CD4-positive, alpha-beta memory T cell (primary cell): ENCODE results near the gene OTX2. TPM values are rescaled to one million over a fixed set of nuclear protein-coding genes. Genes with fewer than 3 reads are reported as not detected.

Experiments
- CTCF ChIA-PET: fragments of 350-600 bp; sonication (Branson Sonifier 250); formaldehyde crosslinking; loops from one replicate; lab custom pipeline; 2021; ENCODE audit warnings: inconsistent platforms; ENCODE audit not compliant: partially characterized antibody; lab: Charles Lee
- POLR2A ChIA-PET: fragments of 350-600 bp; sonication (Branson Sonifier 250); formaldehyde crosslinking; loops from one replicate; lab custom pipeline; 2021; ENCODE audit not compliant: partially characterized antibody; lab: Charles Lee
- DNase-seq, 5 donors: peaks; one replicate each; pipeline versions ENCODE4 v3.0.0 to v3.0.0-alpha.2; 2020 to 2022; ENCODE audit warnings: mixed read lengths in 1 of 5
- H3K27ac ChIP-seq: one replicate; pipeline ENCODE4 v1.7.0; 2013; ENCODE audit warnings: low read depth, low read length
- H3K27me3 ChIP-seq: 2 replicates; pipeline ENCODE4 v1.7.0; 2013; ENCODE audit warnings: mild to moderate bottlenecking, low read length, moderate library complexity; ENCODE audit not compliant: insufficient read depth
- H3K36me3 ChIP-seq: 2 replicates; pipeline ENCODE4 v1.7.0; 2013; ENCODE audit warnings: mild to moderate bottlenecking, low read length, moderate library complexity; ENCODE audit not compliant: insufficient read depth
- H3K4me1 ChIP-seq: 2 replicates; pipeline ENCODE4 v1.7.0; 2013; ENCODE audit warnings: mild to moderate bottlenecking, low read length, moderate library complexity; ENCODE audit not compliant: insufficient read depth
- H3K4me3 ChIP-seq, 2 donors: one replicate each; pipeline ENCODE4 v1.7.0; 2013; ENCODE audit warnings: low read length in 2 of 2, mild to moderate bottlenecking in 1 of 2
- H3K9me3 ChIP-seq, 2 donors: one replicate each; pipeline ENCODE4 v1.7.0; 2013; ENCODE audit warnings: low read length in 2 of 2, control low read depth in 1 of 2; ENCODE audit not compliant: control insufficient read depth in 1 of 2
- H3K27ac Mint-ChIP-seq, 7 donors: one replicate each; pipeline ENCODE4 v1.8.0; 2020 to 2021; ENCODE audit warnings: mixed read lengths in 7 of 7, mild to moderate bottlenecking in 6 of 7, inconsistent platforms in 3 of 7, moderate library complexity in 3 of 7
- H3K27me3 Mint-ChIP-seq, 2 donors: one replicate each; pipeline ENCODE4 v1.8.0; 2020 to 2021; ENCODE audit warnings: mixed read lengths in 2 of 2
- H3K36me3 Mint-ChIP-seq, 2 donors: one replicate each; pipeline ENCODE4 v1.8.0; 2020 to 2021; ENCODE audit warnings: mixed read lengths in 2 of 2, inconsistent platforms in 1 of 2, mild to moderate bottlenecking in 1 of 2
- H3K4me1 Mint-ChIP-seq, 4 donors: one replicate each; pipeline ENCODE4 v1.8.0; 2020 to 2021; ENCODE audit warnings: mixed read lengths in 4 of 4, mild to moderate bottlenecking in 1 of 4
- H3K4me3 Mint-ChIP-seq, 8 donors: one replicate each; pipeline ENCODE4 v1.8.0; 2020 to 2021; ENCODE audit warnings: mixed read lengths in 8 of 8, mild to moderate bottlenecking in 7 of 8, moderate library complexity in 6 of 8, inconsistent platforms in 3 of 8
- H3K9me3 Mint-ChIP-seq, 8 donors: one replicate each; pipeline ENCODE4 v1.8.0; 2020 to 2021; ENCODE audit warnings: mixed read lengths in 8 of 8, mild to moderate bottlenecking in 5 of 8, inconsistent platforms in 3 of 8, moderate library complexity in 1 of 8
- intact Hi-C: fragments of 100-400 bp; cut with micrococcal nuclease; formaldehyde crosslinking; loops from one replicate; pipeline ENCODE4 v1.15.1; 2023
- polyA plus RNA-seq, 2 donors: library from polyadenylated mRNA; unstranded; fragments of 300-500 nt; fragmentation: Illumina TruSeq; gene quantifications; one replicate each; pipeline ENCODE4 v1.2.3, GENCODE V29; 2021
- total RNA-seq, 2 experiments: library from RNA; stranded (reverse); gene quantifications; one replicate each; pipeline ENCODE4 v1.2.3, GENCODE V29; 2021

The OTX2 gene
- total and polyA plus RNA-seq, 4 experiments from 2014 or later, result not detected

- H3K27me3 Mint-ChIP-seq, result peaks cover 13 to 20% of the 10 kb centered on the region in 2 donors
- Histone ChIP-seq H3K9me3 (no peaks in the 10 kb centered on the region), H3K27me3 (no peaks in the 10 kb centered on the region), H3K27ac (no peak overlapping the region), H3K4me1 (no peaks in the 10 kb centered on the region), H3K4me3 (no peak overlapping the region), H3K36me3 (no peaks in the 10 kb centered on the region)
- CTCF ChIA-PET, result no interaction called here
- H3K4me1 Mint-ChIP-seq, result peaks cover 0 to 7% (median 3%) of the 10 kb centered on the region in 4 donors
- H3K36me3 Mint-ChIP-seq, result no peaks in the 10 kb centered on the region
- no peak for DNase-seq
- no peak overlapping the region for H3K27ac Mint-ChIP-seq
- intact Hi-C loops, result no loop called here
- H3K4me3 Mint-ChIP-seq, result peak overlapping the region in 2 of 8 donors; percentile 50 to 68
- H3K9me3 Mint-ChIP-seq, result peaks cover 0 to 3% (median 1%) of the 10 kb centered on the region in 8 donors
- POLR2A ChIA-PET, result no interaction called here
Measured at GRCh38 chr14:56844406-56845002, 34.2 kb upstream of the OTX2 start.

- Mint-ChIP-seq H3K4me1 (peaks cover 0 to 7% (median 3%) of the 10 kb centered on the region in 4 donors), H3K27me3 (peaks cover 12 to 14% of the 10 kb centered on the region in 2 donors), H3K4me3 (no peak overlapping the region), H3K27ac (no peak overlapping the region), H3K9me3 (peaks cover 0 to 3% (median 0%) of the 10 kb centered on the region in 8 donors), H3K36me3 (no peaks in the 10 kb centered on the region)
- H3K27me3 ChIP-seq, result no peaks in the 10 kb centered on the region
- H3K27ac ChIP-seq, result no peak overlapping the region
- no peak for DNase-seq
- H3K9me3 ChIP-seq, result no peaks in the 10 kb centered on the region
- CTCF ChIA-PET, result no interaction called here
- no peaks in the 10 kb centered on the region for H3K36me3 ChIP-seq
- intact Hi-C loops, result no loop called here
- H3K4me3 ChIP-seq, result no peak overlapping the region
- POLR2A ChIA-PET, result no interaction called here
- no peaks in the 10 kb centered on the region for H3K4me1 ChIP-seq
Measured at GRCh38 chr14:56841611-56842010, 31.3 kb upstream of the OTX2 start.

GRCh38 chr14:56840221-56840620 lies 29.9 kb upstream of the OTX2 start:
- no peaks in the 10 kb centered on the region for H3K9me3 ChIP-seq
- H3K36me3 ChIP-seq, result no peaks in the 10 kb centered on the region
- Mint-ChIP-seq H3K27ac (no peak overlapping the region), H3K4me3 (no peak overlapping the region), H3K4me1 (peaks cover 0 to 7% (median 3%) of the 10 kb centered on the region in 4 donors), H3K9me3 (peaks cover 0 to 3% (median 0%) of the 10 kb centered on the region in 8 donors), H3K36me3 (no peaks in the 10 kb centered on the region), H3K27me3 (peaks cover 7 to 9% of the 10 kb centered on the region in 2 donors)
- H3K4me3 ChIP-seq, result no peak overlapping the region
- H3K4me1 ChIP-seq, result no peaks in the 10 kb centered on the region
- ChIA-PET CTCF (no interaction called here), POLR2A (no interaction called here)
- H3K27me3 ChIP-seq, result no peaks in the 10 kb centered on the region
- DNase-seq, result no peak
- intact Hi-C loops, result no loop called here
- no peak overlapping the region for H3K27ac ChIP-seq

GRCh38 chr14:56829151-56829550 lies 18.9 kb upstream of the OTX2 start:
- Mint-ChIP-seq H3K9me3 (peaks cover 0 to 5% (median 2%) of the 10 kb centered on the region in 8 donors), H3K27me3 (peaks cover 4 to 7% of the 10 kb centered on the region in 2 donors)

GRCh38 chr14:56826214-56826613 lies 15.9 kb upstream of the OTX2 start:
- intact Hi-C loops, result no loop called here
- no peak for DNase-seq
- peaks cover 0 to 2% (median 0%) of the 10 kb centered on the region in 8 donors for H3K9me3 Mint-ChIP-seq
- Histone ChIP-seq H3K36me3 (no peaks in the 10 kb centered on the region), H3K4me1 (no peaks in the 10 kb centered on the region), H3K4me3 (no peak overlapping the region), H3K27ac (no peak overlapping the region), H3K9me3 (no peaks in the 10 kb centered on the region), H3K27me3 (peaks cover 2% of the 10 kb centered on the region)
- H3K36me3 Mint-ChIP-seq, result no peaks in the 10 kb centered on the region
- no peak overlapping the region for H3K27ac Mint-ChIP-seq
- H3K27me3 Mint-ChIP-seq, result peaks cover 5% of the 10 kb centered on the region in 2 donors
- ChIA-PET POLR2A (no interaction called here), CTCF (no interaction called here)
- H3K4me1 Mint-ChIP-seq, result no peaks in the 10 kb centered on the region
- no peak overlapping the region for H3K4me3 Mint-ChIP-seq

More at GRCh38 chr14:56829151-56829550, 18.9 kb upstream of the OTX2 start:
- no peaks in the 10 kb centered on the region for H3K4me1 ChIP-seq
- no peaks in the 10 kb centered on the region for H3K27me3 ChIP-seq
- intact Hi-C loops, result no loop called here
- POLR2A ChIA-PET, result no interaction called here
- H3K27ac ChIP-seq, result no peak overlapping the region
- CTCF ChIA-PET, result no interaction called here
- no peaks in the 10 kb centered on the region for H3K9me3 ChIP-seq
- no peaks in the 10 kb centered on the region for H3K36me3 Mint-ChIP-seq
- H3K4me3 ChIP-seq, result no peak overlapping the region
- no peak overlapping the region for H3K27ac Mint-ChIP-seq
- no peaks in the 10 kb centered on the region for H3K36me3 ChIP-seq
- H3K4me3 Mint-ChIP-seq, result no peak overlapping the region
- H3K4me1 Mint-ChIP-seq, result no peaks in the 10 kb centered on the region
- no peak for DNase-seq

- Histone ChIP-seq H3K36me3 (no peaks in the 10 kb centered on the region), H3K4me3 (no peak overlapping the region), H3K9me3 (no peaks in the 10 kb centered on the region), H3K4me1 (no peaks in the 10 kb centered on the region), H3K27ac (no peak overlapping the region), H3K27me3 (peaks cover 18% of the 10 kb centered on the region)
- CTCF ChIA-PET, result no interaction called here
- H3K27ac Mint-ChIP-seq, result no peak overlapping the region
- H3K4me1 Mint-ChIP-seq, result no peaks in the 10 kb centered on the region
- DNase-seq, result no peak
- peaks cover 0 to 6% (median 0%) of the 10 kb centered on the region in 8 donors for H3K9me3 Mint-ChIP-seq
- no peak overlapping the region for H3K4me3 Mint-ChIP-seq
- intact Hi-C loops, result no loop called here
- H3K27me3 Mint-ChIP-seq, result peaks cover 17 to 22% of the 10 kb centered on the region in 2 donors
- POLR2A ChIA-PET, result no interaction called here
- H3K36me3 Mint-ChIP-seq, result no peaks in the 10 kb centered on the region
Measured at GRCh38 chr14:56821805-56822610, 11.7 kb upstream of the OTX2 start.

- Histone ChIP-seq H3K4me3 (no peak overlapping the region), H3K27ac (no peak overlapping the region), H3K9me3 (no peaks in the 10 kb centered on the region), H3K4me1 (no peaks in the 10 kb centered on the region), H3K27me3 (peaks cover 18% of the 10 kb centered on the region), H3K36me3 (no peaks in the 10 kb centered on the region)
- H3K27ac Mint-ChIP-seq, result no peak overlapping the region
- DNase-seq, result no peak
- CTCF ChIA-PET, result no interaction called here
- H3K36me3 Mint-ChIP-seq, result no peaks in the 10 kb centered on the region
- no peak overlapping the region for H3K4me3 Mint-ChIP-seq
- H3K27me3 Mint-ChIP-seq, result peaks cover 22% of the 10 kb centered on the region in 2 donors
- H3K9me3 Mint-ChIP-seq, result peaks cover 0 to 6% (median 0%) of the 10 kb centered on the region in 8 donors
- no peaks in the 10 kb centered on the region for H3K4me1 Mint-ChIP-seq
- POLR2A ChIA-PET, result no interaction called here
- intact Hi-C loops, result no loop called here
Measured at GRCh38 chr14:56821177-56821576, 10.9 kb upstream of the OTX2 start.
